ENCODE results near the gene INPP5J.
A peak's percentile ranks its signal among the peaks of the same experiment; 100 is the strongest.

Gene INPP5J

GRCh38 chr22:31088233-31088986 is 34.4 kb upstream of the INPP5J start:
- TF ChIP-seq CTCF (IDR thresholded peaks at IDR 0.05) = no peak
- no peaks in the 10 kb centered on the region for H3K9me3 ChIP-seq (ENCODE audit: control insufficient read depth, low read length)
- no peak overlapping the region for H3K9ac ChIP-seq
- H2AFZ ChIP-seq = no peak overlapping the region
- H3K4me3 ChIP-seq (ENCODE audit: low read depth, low read length) = no peak overlapping the region
- H3K27ac ChIP-seq = no peak overlapping the region
- no peaks in the 10 kb centered on the region for H3K79me2 ChIP-seq
- no peak overlapping the region for H3K4me2 ChIP-seq (ENCODE audit: low read length)
- no peaks in the 10 kb centered on the region for H3K36me3 ChIP-seq (ENCODE audit: control insufficient read depth, insufficient read depth, low read length)
- peaks cover 3% of the 10 kb centered on the region for H3K4me1 ChIP-seq
- H3K27me3 ChIP-seq (ENCODE audit: control insufficient read depth, insufficient read depth, low read length) = no peaks in the 10 kb centered on the region

- no peak overlapping the region for H3K4me3 ChIP-seq (ENCODE audit: low read depth, low read length)
- H3K9me3 ChIP-seq (ENCODE audit: control insufficient read depth, low read length) = no peaks in the 10 kb centered on the region
Observed at GRCh38 chr22:31089160-31090100, 33.3 kb upstream of the INPP5J start.

GRCh38 chr22:31090217-31091085 is 32.3 kb upstream of the INPP5J start:
- no peaks in the 10 kb centered on the region for H3K79me2 ChIP-seq
- H3K9ac ChIP-seq = no peak overlapping the region
- no peak overlapping the region for H3K4me3 ChIP-seq (ENCODE audit: low read depth, low read length)
- no peaks in the 10 kb centered on the region for H3K27me3 ChIP-seq (ENCODE audit: control insufficient read depth, insufficient read depth, low read length)
- no peaks in the 10 kb centered on the region for H3K4me1 ChIP-seq
- no peak overlapping the region for H3K27ac ChIP-seq
- no peaks in the 10 kb centered on the region for H3K36me3 ChIP-seq (ENCODE audit: control insufficient read depth, insufficient read depth, low read length)
- H3K4me2 ChIP-seq (ENCODE audit: low read length) = no peak overlapping the region
- H2AFZ ChIP-seq = no peak overlapping the region
- no peaks in the 10 kb centered on the region for H3K9me3 ChIP-seq (ENCODE audit: control insufficient read depth, low read length)
- no peak for TF ChIP-seq CTCF (IDR thresholded peaks at IDR 0.05)

More at GRCh38 chr22:31089160-31090100, 33.3 kb upstream of the INPP5J start:
- no peak overlapping the region for H3K27ac ChIP-seq
- no peaks in the 10 kb centered on the region for H3K36me3 ChIP-seq (ENCODE audit: control insufficient read depth, insufficient read depth, low read length)
- no peak overlapping the region for H2AFZ ChIP-seq
- H3K4me1 ChIP-seq = no peaks in the 10 kb centered on the region
- TF ChIP-seq CTCF (IDR thresholded peaks at IDR 0.05) = peak; percentile 74
- H3K4me2 ChIP-seq (ENCODE audit: low read length) = no peak overlapping the region
- H3K9ac ChIP-seq = no peak overlapping the region
- no peaks in the 10 kb centered on the region for H3K79me2 ChIP-seq
- no peaks in the 10 kb centered on the region for H3K27me3 ChIP-seq (ENCODE audit: control insufficient read depth, insufficient read depth, low read length)

GRCh38 chr22:31091106-31091975 is 31.4 kb upstream of the INPP5J start:
- no peaks in the 10 kb centered on the region for H3K9me3 ChIP-seq (ENCODE audit: control insufficient read depth, low read length)
- no peaks in the 10 kb centered on the region for H3K79me2 ChIP-seq
- H2AFZ ChIP-seq = no peak overlapping the region
- H3K27me3 ChIP-seq (ENCODE audit: control insufficient read depth, insufficient read depth, low read length) = no peaks in the 10 kb centered on the region
- no peak overlapping the region for H3K9ac ChIP-seq
- no peak overlapping the region for H3K4me3 ChIP-seq (ENCODE audit: low read depth, low read length)
- no peak overlapping the region for H3K27ac ChIP-seq
- H3K4me2 ChIP-seq (ENCODE audit: low read length) = no peak overlapping the region
- no peaks in the 10 kb centered on the region for H3K4me1 ChIP-seq
- no peak for TF ChIP-seq CTCF (IDR thresholded peaks at IDR 0.05)
- no peaks in the 10 kb centered on the region for H3K36me3 ChIP-seq (ENCODE audit: control insufficient read depth, insufficient read depth, low read length)

Measured in parathyroid adenoma (tissue), 2 donors.